NCI-H2029 treated with DMSO at 0.1 percent for 48 hours (cell line): ENCODE data around the gene TMEM253.

Experiments used
- DNase-seq: peaks from one replicate; lab custom pipeline; 2025; lab: John Stamatoyannopoulos, UW

TMEM253 gene

GRCh38 chr14:21071225-21072030 is 29.4 kb upstream of the TMEM253 start:
- peak; percentile 17 for DNase-seq

- DNase-seq: no peak
Observed at GRCh38 chr14:21072031-21072473, 28.8 kb upstream of the TMEM253 start.

- DNase-seq: no peak
Observed at GRCh38 chr14:21072781-21073339, 28.0 kb upstream of the TMEM253 start.

GRCh38 chr14:21073921-21074320 is 26.9 kb upstream of the TMEM253 start:
- DNase-seq: no peak

GRCh38 chr14:21074398-21075272 is 26.2 kb upstream of the TMEM253 start:
- DNase-seq: no peak

GRCh38 chr14:21075719-21076437 is 25.0 kb upstream of the TMEM253 start:
- DNase-seq: no peak

GRCh38 chr14:21077672-21078071 is 23.2 kb upstream of the TMEM253 start:
- DNase-seq: no peak

GRCh38 chr14:21078287-21078686 is 22.6 kb upstream of the TMEM253 start:
- no peak for DNase-seq

- DNase-seq: no peak
Observed at GRCh38 chr14:21078726-21079125, 22.1 kb upstream of the TMEM253 start.

GRCh38 chr14:21081521-21082142 is 19.2 kb upstream of the TMEM253 start:
- DNase-seq: no peak

- DNase-seq: no peak
Observed at GRCh38 chr14:21083565-21084325, 17.1 kb upstream of the TMEM253 start.

GRCh38 chr14:21084396-21084795 is 16.5 kb upstream of the TMEM253 start:
- no peak for DNase-seq

GRCh38 chr14:21084998-21085853 is 15.6 kb upstream of the TMEM253 start:
- no peak for DNase-seq

GRCh38 chr14:21086908-21087293 is 14.0 kb upstream of the TMEM253 start:
- DNase-seq: no peak

- no peak for DNase-seq
Observed at GRCh38 chr14:21087294-21088091, 13.4 kb upstream of the TMEM253 start.

GRCh38 chr14:21088687-21089086 is 12.2 kb upstream of the TMEM253 start:
- DNase-seq: no peak

GRCh38 chr14:21089271-21089670 is 11.6 kb upstream of the TMEM253 start:
- DNase-seq: no peak

GRCh38 chr14:21089877-21090193 is 11.0 kb upstream of the TMEM253 start:
- DNase-seq: no peak
